ENCODE data around the gene RNF126. TPM values are rescaled to one million over a fixed set of nuclear protein-coding genes. Genes with fewer than 3 reads are reported as not detected.
A peak's percentile ranks its signal among the peaks of the same experiment; 100 is the strongest.

Gene RNF126
- total RNA-seq, 1 experiment from 2014 or later, result 44.8 TPM

GRCh38 chr19:664913-665443 is 2.0 kb upstream of the RNF126 start:
- peak overlapping the region; percentile 12 for H3K4me3 Mint-ChIP-seq (ENCODE audit: low read depth, unreplicated experiment)
- peaks cover 11% of the 10 kb centered on the region for H3K4me1 Mint-ChIP-seq (ENCODE audit: low read depth, unreplicated experiment)
- TF ChIP-seq, protein P1, sequence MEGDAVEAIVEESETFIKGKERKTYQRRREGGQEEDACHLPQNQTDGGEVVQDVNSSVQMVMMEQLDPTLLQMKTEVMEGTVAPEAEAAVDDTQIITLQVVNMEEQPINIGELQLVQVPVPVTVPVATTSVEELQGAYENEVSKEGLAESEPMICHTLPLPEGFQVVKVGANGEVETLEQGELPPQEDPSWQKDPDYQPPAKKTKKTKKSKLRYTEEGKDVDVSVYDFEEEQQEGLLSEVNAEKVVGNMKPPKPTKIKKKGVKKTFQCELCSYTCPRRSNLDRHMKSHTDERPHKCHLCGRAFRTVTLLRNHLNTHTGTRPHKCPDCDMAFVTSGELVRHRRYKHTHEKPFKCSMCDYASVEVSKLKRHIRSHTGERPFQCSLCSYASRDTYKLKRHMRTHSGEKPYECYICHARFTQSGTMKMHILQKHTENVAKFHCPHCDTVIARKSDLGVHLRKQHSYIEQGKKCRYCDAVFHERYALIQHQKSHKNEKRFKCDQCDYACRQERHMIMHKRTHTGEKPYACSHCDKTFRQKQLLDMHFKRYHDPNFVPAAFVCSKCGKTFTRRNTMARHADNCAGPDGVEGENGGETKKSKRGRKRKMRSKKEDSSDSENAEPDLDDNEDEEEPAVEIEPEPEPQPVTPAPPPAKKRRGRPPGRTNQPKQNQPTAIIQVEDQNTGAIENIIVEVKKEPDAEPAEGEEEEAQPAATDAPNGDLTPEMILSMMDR (IDR thresholded peaks at IDR 0.05; ENCODE audit: unreplicated experiment), result peak; percentile 69
- no TSS peak for BruUV-seq (replicated peaks)
- H3K36me3 Mint-ChIP-seq (ENCODE audit: insufficient read depth, unreplicated experiment), result peaks cover 27% of the 10 kb centered on the region
- H3K27ac Mint-ChIP-seq (ENCODE audit: unreplicated experiment), result no peak overlapping the region
- intact Hi-C loops (cut with micrococcal nuclease; ENCODE audit: unreplicated experiment), result loop anchor here (2.0 kb wide), 1 partner anchor 70 kb away; no protein-coding TSS in a partner anchor
- no peaks in the 10 kb centered on the region for H3K27me3 Mint-ChIP-seq (ENCODE audit: unreplicated experiment)
- H3K9me3 Mint-ChIP-seq (ENCODE audit: low read depth, unreplicated experiment), result no peaks in the 10 kb centered on the region
- peak; percentile 87 for DNase-seq
- CTCF ChIA-PET, result interaction anchor here (0.7 kb wide), 1 partner anchor 66 kb away, joined by 5 read pairs; no protein-coding TSS in a partner anchor

DNA sequence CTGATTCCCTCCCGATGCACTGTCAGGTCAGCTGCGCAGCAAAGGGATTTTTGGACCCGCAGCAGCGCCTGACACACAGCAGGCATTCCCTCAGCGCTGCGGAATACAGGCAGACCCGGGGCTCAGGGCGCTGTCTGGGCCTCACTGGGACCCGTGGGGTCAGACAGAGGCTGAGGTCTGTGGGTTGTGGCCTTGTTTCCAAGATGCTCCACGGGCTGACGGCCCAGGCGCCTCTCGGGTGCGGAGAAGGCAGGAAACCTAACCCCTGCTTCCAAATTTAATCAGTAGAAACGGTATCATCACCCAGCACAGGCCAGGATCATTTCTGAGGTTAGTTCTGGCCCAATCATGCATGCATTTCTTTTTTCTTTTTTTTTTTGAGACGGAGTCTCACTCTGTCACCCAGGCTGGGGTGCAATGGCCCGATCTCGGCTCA is 686 bp upstream of the RNF126 start:
- intact Hi-C loops (cut with micrococcal nuclease; ENCODE audit: unreplicated experiment), result loop anchor here (2.0 kb wide), 1 partner anchor 71 kb away; no protein-coding TSS in a partner anchor
- BruUV-seq (replicated peaks), result no TSS peak
- Mint-ChIP-seq H3K4me3 (ENCODE audit: low read depth, unreplicated experiment) (peak overlapping the region; percentile 75), H3K4me1 (ENCODE audit: low read depth, unreplicated experiment) (peaks cover 11% of the 10 kb centered on the region), H3K27ac (ENCODE audit: unreplicated experiment) (peak overlapping the region; percentile 48), H3K27me3 (ENCODE audit: unreplicated experiment) (no peaks in the 10 kb centered on the region), H3K9me3 (ENCODE audit: low read depth, unreplicated experiment) (no peaks in the 10 kb centered on the region), H3K36me3 (ENCODE audit: insufficient read depth, unreplicated experiment) (peaks cover 30% of the 10 kb centered on the region)
- TF ChIP-seq, protein P1 (IDR thresholded peaks at IDR 0.05; ENCODE audit: unreplicated experiment), result no peak
- no peak for DNase-seq
- CTCF ChIA-PET, result interaction anchor here (0.5 to 1.2 kb wide), 3 partner anchors 16 to 117 kb away, joined by 3 read pairs; no protein-coding TSS in a partner anchor

GRCh38 chr19:662207-662961 is 630 bp downstream of the RNF126 start:
- Mint-ChIP-seq H3K27ac (ENCODE audit: unreplicated experiment) (peak overlapping the region; percentile 23), H3K9me3 (ENCODE audit: low read depth, unreplicated experiment) (no peaks in the 10 kb centered on the region), H3K36me3 (ENCODE audit: insufficient read depth, unreplicated experiment) (peaks cover 33% of the 10 kb centered on the region), H3K27me3 (ENCODE audit: unreplicated experiment) (no peaks in the 10 kb centered on the region), H3K4me1 (ENCODE audit: low read depth, unreplicated experiment) (peaks cover 11% of the 10 kb centered on the region), H3K4me3 (ENCODE audit: low read depth, unreplicated experiment) (peak overlapping the region; percentile 75)
- CTCF ChIA-PET, result interaction anchor here (0.6 to 1.2 kb wide), 2 partner anchors 32 to 70 kb away, joined by 3 read pairs; no protein-coding TSS in a partner anchor
- TF ChIP-seq, protein P1 (IDR thresholded peaks at IDR 0.05; ENCODE audit: unreplicated experiment), result no peak
- intact Hi-C loops (cut with micrococcal nuclease; ENCODE audit: unreplicated experiment), result no loop called here
- BruUV-seq (replicated peaks), result no TSS peak
- peak; percentile 43 for DNase-seq

GRCh38 chr19:661427-662196 is 1.4 kb downstream of the RNF126 start:
- CTCF ChIA-PET, result interaction anchor here (0.6 kb wide), 1 partner anchor 122 kb away, joined by 5 read pairs; no protein-coding TSS in a partner anchor
- TF ChIP-seq, protein P1 (IDR thresholded peaks at IDR 0.05; ENCODE audit: unreplicated experiment), result no peak
- Mint-ChIP-seq H3K4me3 (ENCODE audit: low read depth, unreplicated experiment) (peak overlapping the region; percentile 75), H3K27me3 (ENCODE audit: unreplicated experiment) (no peaks in the 10 kb centered on the region), H3K27ac (ENCODE audit: unreplicated experiment) (peak overlapping the region; percentile 23), H3K9me3 (ENCODE audit: low read depth, unreplicated experiment) (no peaks in the 10 kb centered on the region), H3K36me3 (ENCODE audit: insufficient read depth, unreplicated experiment) (peaks cover 33% of the 10 kb centered on the region), H3K4me1 (ENCODE audit: low read depth, unreplicated experiment) (peaks cover 11% of the 10 kb centered on the region)
- intact Hi-C loops (cut with micrococcal nuclease; ENCODE audit: unreplicated experiment), result no loop called here
- TSS peak; percentile 48 for BruUV-seq (replicated peaks)
- no peak for DNase-seq
